IMR-90 (cell line): Measurements from ENCODE around the gene PMM1. TPM values are rescaled to one million over a fixed set of nuclear protein-coding genes. Genes with fewer than 3 reads are reported as not detected.

Experiments used
- ATAC-seq: fragments of 200-7000 bp; cut with Tn5 transposase; 2 replicates; pipeline ENCODE4 v1.9.1; 2020; ENCODE audit warnings: low read depth, mild to moderate bottlenecking, moderate library complexity
- BruUV-seq: library from RNA; stranded (reverse); fragments of 400-500 nt; replicated peaks from 2 replicates; lab custom pipeline; 2021; lab: Mats Ljungman, UMichigan
- CTCF ChIA-PET: fragments of 300-600 bp; formaldehyde crosslinking; extraction: SDS; loops from one replicate; lab custom pipeline; 2021; ENCODE audit warnings: antibody characterized with exemption; lab: Yijun Ruan, JAX
- POLR2A ChIA-PET: fragments of 300-600 bp; sonication (Branson Sonifier 250); formaldehyde crosslinking; loops from one replicate; lab custom pipeline; 2022; ENCODE audit warnings: antibody characterized with exemption; ENCODE audit not compliant: unreplicated experiment; lab: Charles Lee
- DNase-seq: peaks from one replicate; pipeline ENCODE4 v3.0.0; 2013
- H2AFZ ChIP-seq: replicated peaks from 2 replicates; pipeline ENCODE3; 2013; ENCODE audit warnings: low read length, mild to moderate bottlenecking; ENCODE audit not compliant: poor library complexity
- H2AK5ac ChIP-seq: 2 replicates; pipeline ENCODE4 v1.6.1; 2013; ENCODE audit warnings: low read depth, low read length, inconsistent platforms
- H2AK9ac ChIP-seq: replicated peaks from 2 replicates; pipeline ENCODE3; 2013; ENCODE audit warnings: mild to moderate bottlenecking, low read depth, low read length, moderate library complexity; ENCODE audit not compliant: poor library complexity
- H2BK120ac ChIP-seq: 2 replicates; pipeline ENCODE4 v1.6.1; 2013; ENCODE audit warnings: low read depth, low read length, inconsistent platforms
- H2BK15ac ChIP-seq: 3 replicates; pipeline ENCODE4 v1.6.1; 2013; ENCODE audit warnings: low read depth, low read length, inconsistent platforms
- H2BK20ac ChIP-seq: 2 replicates; pipeline ENCODE4 v1.6.1; 2013; ENCODE audit warnings: low read depth, mild to moderate bottlenecking, inconsistent platforms, low read length, moderate library complexity
- H2BK5ac ChIP-seq: 2 replicates; pipeline ENCODE4 v1.6.1; 2013; ENCODE audit warnings: mild to moderate bottlenecking, low read depth, low read length, inconsistent platforms; ENCODE audit not compliant: poor library complexity, severe bottlenecking
- H3K14ac ChIP-seq: replicated peaks from 2 replicates; pipeline ENCODE4 v1.6.1; 2013; ENCODE audit warnings: low read depth, low read length, inconsistent platforms
- H3K18ac ChIP-seq: 2 replicates; pipeline ENCODE4 v1.6.1; 2013; ENCODE audit warnings: low read depth, low read length, control low read depth
- H3K23ac ChIP-seq: 2 replicates; pipeline ENCODE4 v1.6.1; 2013; ENCODE audit warnings: low read depth, low read length, inconsistent platforms
- H3K27ac ChIP-seq: 2 replicates; pipeline ENCODE4 v1.5.1; 2013; ENCODE audit warnings: mild to moderate bottlenecking, control low read depth, low read length; ENCODE audit not compliant: insufficient read depth
- H3K27me3 ChIP-seq: 2 replicates; pipeline ENCODE4 v1.6.1; 2013; ENCODE audit warnings: low read length; ENCODE audit not compliant: control insufficient read depth, insufficient read depth
- H3K36me3 ChIP-seq: 2 replicates; pipeline ENCODE4 v1.6.1; 2013; ENCODE audit warnings: low read length, mixed read lengths; ENCODE audit not compliant: control insufficient read depth, insufficient read depth
- H3K4ac ChIP-seq: 2 replicates; pipeline ENCODE4 v1.6.1; 2013; ENCODE audit warnings: low read depth, low read length, inconsistent platforms
- H3K4me1 ChIP-seq: 2 replicates; pipeline ENCODE4 v1.6.1; 2013; ENCODE audit warnings: low read length, mixed read lengths; ENCODE audit not compliant: control insufficient read depth, insufficient read depth
- H3K4me2 ChIP-seq: 2 replicates; pipeline ENCODE4 v1.6.1; 2013; ENCODE audit warnings: low read depth, mild to moderate bottlenecking, control low read depth, low read length, moderate library complexity
- H3K4me3 ChIP-seq: 2 replicates; pipeline ENCODE4 v1.5.1; 2013; ENCODE audit warnings: low read depth, mild to moderate bottlenecking, control low read depth, low read length, moderate library complexity; ENCODE audit not compliant: insufficient read depth
- H3K56ac ChIP-seq: 2 replicates; pipeline ENCODE4 v1.6.1; 2013; ENCODE audit warnings: low read length, inconsistent platforms; ENCODE audit not compliant: insufficient read depth; ENCODE audit errors: extremely low read depth
- H3K79me1 ChIP-seq, 2 experiments: 2 replicates each; pipeline ENCODE4 v1.6.1; 2013; ENCODE audit warnings: low read length in 2 of 2, inconsistent platforms in 1 of 2, low read depth in 1 of 2
- H3K9ac ChIP-seq: 2 replicates; pipeline ENCODE4 v1.6.1; 2013; ENCODE audit warnings: low read depth, low read length, control low read depth
- H3K9me1 ChIP-seq: 2 replicates; pipeline ENCODE4 v1.6.1; 2013; ENCODE audit warnings: low read length, inconsistent platforms; ENCODE audit not compliant: insufficient read depth
- H3K9me3 ChIP-seq: 2 replicates; pipeline ENCODE4 v1.6.1; 2013; ENCODE audit warnings: low read length; ENCODE audit not compliant: control insufficient read depth, insufficient read depth
- H4K20me1 ChIP-seq: 2 replicates; pipeline ENCODE4 v1.6.1; 2013; ENCODE audit warnings: low read length, inconsistent platforms; ENCODE audit not compliant: insufficient read depth
- H4K5ac ChIP-seq: 2 replicates; pipeline ENCODE4 v1.6.1; 2013; ENCODE audit warnings: mild to moderate bottlenecking, low read depth, low read length, control low read depth
- H4K8ac ChIP-seq, 2 experiments: 2 replicates each; pipeline ENCODE4 v1.6.1; 2013; ENCODE audit warnings: low read depth in 2 of 2, low read length in 2 of 2, control low read depth in 1 of 2, inconsistent platforms in 1 of 2
- H4K91ac ChIP-seq: 2 replicates; pipeline ENCODE4 v1.6.1; 2013; ENCODE audit warnings: low read depth, low read length, inconsistent platforms; ENCODE audit not compliant: insufficient read depth
- CEBPB ChIP-seq: IDR thresholded peaks from 2 replicates; pipeline ENCODE4 v1.6.1; 2012; ENCODE audit warnings: low read depth, low read length, improper control_type of control experiment
- CHD1 ChIP-seq: IDR thresholded peaks from 2 replicates; pipeline ENCODE4 v1.6.1; 2012; ENCODE audit warnings: low read depth, low read length, improper control_type of control experiment
- FOS ChIP-seq: fragments of 150-350 bp; IDR thresholded peaks from 2 replicates; pipeline ENCODE4 v1.6.1; 2016; ENCODE audit warnings: low read depth, low read length
- MAFK ChIP-seq: IDR thresholded peaks from 2 replicates; pipeline ENCODE4 v1.6.1; 2012; ENCODE audit warnings: low read depth, low read length, improper control_type of control experiment
- MAZ ChIP-seq: IDR thresholded peaks from 2 replicates; pipeline ENCODE4 v1.6.1; 2012; ENCODE audit warnings: low read depth, mild to moderate bottlenecking, low read length, improper control_type of control experiment, moderate library complexity, borderline replicate concordance
- MXI1 ChIP-seq: IDR thresholded peaks from 2 replicates; pipeline ENCODE4 v1.6.1; 2012; ENCODE audit warnings: low read depth, mild to moderate bottlenecking, low read length, moderate library complexity, borderline replicate concordance
- NFE2L2 ChIP-seq: fragments of 150-350 bp; IDR thresholded peaks from 2 replicates; pipeline ENCODE4 v1.6.1; 2016; ENCODE audit warnings: low read depth, mild to moderate bottlenecking, low read length
- RAD21 ChIP-seq: IDR thresholded peaks from 2 replicates; pipeline ENCODE4 v1.6.1; 2012; ENCODE audit warnings: low read length, improper control_type of control experiment
- RCOR1 ChIP-seq: IDR thresholded peaks from 2 replicates; pipeline ENCODE4 v1.6.1; 2012; ENCODE audit warnings: mild to moderate bottlenecking, low read length, improper control_type of control experiment; ENCODE audit not compliant: insufficient replicate concordance
- RFX5 ChIP-seq: IDR thresholded peaks from 2 replicates; pipeline ENCODE4 v1.8.0; 2012; ENCODE audit warnings: low read depth, mild to moderate bottlenecking, low read length, moderate library complexity
- WGBS, 2 experiments: methylation state at CpG; one replicate each; pipeline versions ENCODE4 v1.1.5 to v1.1.7; 2013; ENCODE audit warnings: missing lambda C conversion rate in 2 of 2; ENCODE audit not compliant: insufficient read length in 1 of 2; ENCODE audit errors: extremely low coverage in 2 of 2; 5-methylcytosine and 5-hydroxymethylcytosine counted together
- dilution Hi-C: fragments of 300-500 bp; cut with HindIII; formaldehyde crosslinking; loops from one replicate; pipeline ENCODE4 v1.14.3; 2018; ENCODE audit warnings: low sequenced_read_pairs; ENCODE audit not compliant: unreplicated experiment
- in situ Hi-C: fragments of 300-500 bp; cut with MboI; formaldehyde crosslinking; loops from 3 replicates; pipeline ENCODE4 v1.14.3; 2019; ENCODE audit warnings: low sequenced_read_pairs, inconsistent platforms, mixed read lengths
- intact Hi-C: fragments of 100-400 bp; cut with micrococcal nuclease; formaldehyde crosslinking; loops from 2 replicates; pipeline ENCODE4 v1.10.0; 2022
- polyA plus RNA-seq, 3 experiments: library from polyadenylated mRNA; depleted of rRNA; stranded (reverse); fragments of >200 nt; gene quantifications; 2 replicates each; pipeline ENCODE4 v1.2.3, GENCODE V29; 2012; ENCODE audit warnings: low replicate concordance in 1 of 3
- total RNA-seq: library from RNA; depleted of rRNA; stranded (reverse); fragments of >200 nt; gene quantifications from 2 replicates; pipeline ENCODE4 v1.2.3, GENCODE V29; 2012
- TF ChIP-seq, protein P1 (sequence below): fragments of 150-350 bp; IDR thresholded peaks from 2 replicates; pipeline ENCODE4 v1.6.1; 2017; ENCODE audit warnings: mild to moderate bottlenecking, antibody characterized with exemption, low read length, low read depth
- TF ChIP-seq, protein P2 (sequence below): conservative IDR thresholded peaks from 2 replicates; pipeline ENCODE4 v1.5.1; 2012; ENCODE audit warnings: mild to moderate bottlenecking, low read depth, low read length, improper control_type of control experiment
- TF ChIP-seq, protein P3 (sequence below): fragments of 150-350 bp; IDR thresholded peaks from 2 replicates; pipeline ENCODE4 v1.6.1; 2016; ENCODE audit warnings: low read depth, mild to moderate bottlenecking, low read length, moderate library complexity, borderline replicate concordance

The PMM1 gene
- total and polyA plus RNA-seq, 2 of the 4 experiments (the other 2 are of a cell fraction) = 22.8 to 92.8 TPM

DNA sequence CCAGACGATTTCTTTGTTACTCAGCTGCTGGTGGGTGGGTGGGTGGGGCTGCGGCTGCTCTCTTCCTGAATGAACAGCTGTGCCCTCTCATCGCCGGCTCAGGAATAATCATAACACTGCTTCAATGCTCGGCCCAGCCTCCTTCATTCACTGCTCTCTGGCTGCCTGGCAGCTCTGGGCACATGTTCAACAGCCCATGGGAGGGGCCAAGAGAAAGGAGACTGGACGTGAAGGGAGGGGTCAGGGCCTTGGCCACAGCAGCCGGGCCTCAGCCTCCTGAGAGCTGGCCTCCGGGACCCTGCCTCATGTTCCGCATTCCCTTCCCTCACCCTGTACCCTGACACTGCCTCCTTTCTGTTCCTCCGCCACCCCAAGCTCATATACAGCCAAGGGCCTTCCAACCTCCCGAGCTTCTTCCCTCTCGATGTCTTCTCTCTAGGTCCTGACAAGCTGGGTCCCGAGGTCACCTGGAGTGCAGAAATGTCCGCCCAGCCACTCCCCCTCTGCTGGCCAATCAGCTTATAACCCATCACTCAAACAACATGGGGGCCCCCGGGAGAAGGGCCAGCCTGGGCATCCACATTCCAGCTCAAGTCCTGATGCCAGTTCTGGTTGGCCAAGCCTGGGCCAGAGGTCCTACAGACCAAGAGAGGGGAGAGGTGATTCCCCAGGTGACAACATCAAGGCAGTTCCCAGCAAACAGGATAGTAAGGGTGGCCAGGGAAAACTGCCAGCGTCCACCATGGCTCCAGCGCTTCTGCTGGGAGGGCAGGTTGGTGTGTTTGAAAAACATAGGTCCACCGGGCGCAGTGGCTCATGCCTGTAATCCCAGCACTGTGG lies 32.0 kb downstream of the PMM1 start:
- Histone ChIP-seq H2AFZ (peak overlapping the region; percentile 94), H3K36me3 (no peaks in the 10 kb centered on the region), H2BK15ac (peak overlapping the region; percentile 96), H4K20me1 (no peaks in the 10 kb centered on the region; the same call in 1 of the 2 replicates), H3K79me1 (peaks cover 4 to 53% of the 10 kb centered on the region in 2 experiments; a peak in 3 of 4 replicates), H3K14ac (peak overlapping the region; percentile 96), H2AK9ac (peak overlapping the region; percentile 94), H3K18ac (peak overlapping the region; percentile 85), H4K8ac (peak overlapping the region; percentile 96 to 99), H3K27ac (peak overlapping the region; percentile 99), H2BK5ac (peak overlapping the region; percentile 87), H3K4me2 (peak overlapping the region; percentile 53), H4K5ac (peak overlapping the region; percentile 89), H3K4me3 (no peak overlapping the region), H2BK120ac (peak overlapping the region; percentile 100), H3K27me3 (no peaks in the 10 kb centered on the region), H2BK20ac (peak overlapping the region; percentile 93), H3K23ac (peak overlapping the region; percentile 94), H4K91ac (peak overlapping the region; percentile 100), H3K9me3 (no peaks in the 10 kb centered on the region), H3K4me1 (peaks cover 30% of the 10 kb centered on the region), H2AK5ac (peak overlapping the region; percentile 99), H3K9ac (peak overlapping the region; percentile 56), H3K56ac (peak overlapping the region; percentile 48; the same call in 1 of the 2 replicates), H3K9me1 (peaks cover 29% of the 10 kb centered on the region), H3K4ac (peak overlapping the region; percentile 99)
- 40% methylated on average over 1 of the region's 19 CpGs; no CpG with 5 or more reads in 1 of the 2 experiments for WGBS, 2 experiments
- in situ Hi-C loops (no loop called here), intact Hi-C loops (no loop called here), dilution Hi-C loops (no loop called here)
- no TSS peak for BruUV-seq
- POLR2A ChIA-PET = interaction anchor here (0.7 kb wide), 1 partner anchor 14 kb away, joined by 3 read pairs; no protein-coding TSS in a partner anchor
- ATAC-seq (peak; percentile 90), DNase-seq (peak; percentile 94)
- CTCF ChIA-PET = interaction anchor here (1.2 to 2.2 kb wide), 2 partner anchors 14 to 154 kb away, joined by 4 to 8 read pairs; partner anchors contain the start of gene POLR3H
- no peak for TF ChIP-seq RAD21
- TF ChIP-seq NFE2L2 = no peak
- no peak for TF ChIP-seq FOS
- TF ChIP-seq CHD1 = no peak
- no peak for TF ChIP-seq CEBPB
- TF ChIP-seq, protein P1, sequence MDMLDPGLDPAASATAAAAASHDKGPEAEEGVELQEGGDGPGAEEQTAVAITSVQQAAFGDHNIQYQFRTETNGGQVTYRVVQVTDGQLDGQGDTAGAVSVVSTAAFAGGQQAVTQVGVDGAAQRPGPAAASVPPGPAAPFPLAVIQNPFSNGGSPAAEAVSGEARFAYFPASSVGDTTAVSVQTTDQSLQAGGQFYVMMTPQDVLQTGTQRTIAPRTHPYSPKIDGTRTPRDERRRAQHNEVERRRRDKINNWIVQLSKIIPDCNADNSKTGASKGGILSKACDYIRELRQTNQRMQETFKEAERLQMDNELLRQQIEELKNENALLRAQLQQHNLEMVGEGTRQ = peak; percentile 67
- TF ChIP-seq RCOR1 = no peak
- TF ChIP-seq, protein P2, sequence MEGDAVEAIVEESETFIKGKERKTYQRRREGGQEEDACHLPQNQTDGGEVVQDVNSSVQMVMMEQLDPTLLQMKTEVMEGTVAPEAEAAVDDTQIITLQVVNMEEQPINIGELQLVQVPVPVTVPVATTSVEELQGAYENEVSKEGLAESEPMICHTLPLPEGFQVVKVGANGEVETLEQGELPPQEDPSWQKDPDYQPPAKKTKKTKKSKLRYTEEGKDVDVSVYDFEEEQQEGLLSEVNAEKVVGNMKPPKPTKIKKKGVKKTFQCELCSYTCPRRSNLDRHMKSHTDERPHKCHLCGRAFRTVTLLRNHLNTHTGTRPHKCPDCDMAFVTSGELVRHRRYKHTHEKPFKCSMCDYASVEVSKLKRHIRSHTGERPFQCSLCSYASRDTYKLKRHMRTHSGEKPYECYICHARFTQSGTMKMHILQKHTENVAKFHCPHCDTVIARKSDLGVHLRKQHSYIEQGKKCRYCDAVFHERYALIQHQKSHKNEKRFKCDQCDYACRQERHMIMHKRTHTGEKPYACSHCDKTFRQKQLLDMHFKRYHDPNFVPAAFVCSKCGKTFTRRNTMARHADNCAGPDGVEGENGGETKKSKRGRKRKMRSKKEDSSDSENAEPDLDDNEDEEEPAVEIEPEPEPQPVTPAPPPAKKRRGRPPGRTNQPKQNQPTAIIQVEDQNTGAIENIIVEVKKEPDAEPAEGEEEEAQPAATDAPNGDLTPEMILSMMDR = no peak
- TF ChIP-seq RFX5 = no peak
- TF ChIP-seq, protein P3, sequence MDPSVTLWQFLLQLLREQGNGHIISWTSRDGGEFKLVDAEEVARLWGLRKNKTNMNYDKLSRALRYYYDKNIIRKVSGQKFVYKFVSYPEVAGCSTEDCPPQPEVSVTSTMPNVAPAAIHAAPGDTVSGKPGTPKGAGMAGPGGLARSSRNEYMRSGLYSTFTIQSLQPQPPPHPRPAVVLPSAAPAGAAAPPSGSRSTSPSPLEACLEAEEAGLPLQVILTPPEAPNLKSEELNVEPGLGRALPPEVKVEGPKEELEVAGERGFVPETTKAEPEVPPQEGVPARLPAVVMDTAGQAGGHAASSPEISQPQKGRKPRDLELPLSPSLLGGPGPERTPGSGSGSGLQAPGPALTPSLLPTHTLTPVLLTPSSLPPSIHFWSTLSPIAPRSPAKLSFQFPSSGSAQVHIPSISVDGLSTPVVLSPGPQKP = no peak
- TF ChIP-seq MAZ = peak; percentile 80
- TF ChIP-seq MXI1 = peak; percentile 82; the same call in 1 of the 2 replicates
- TF ChIP-seq MAFK = no peak
